SK-N-SH treated with all-trans-retinoic acid at 6 μM for 48 hours (cell line): ENCODE results near the gene MAPK9.

Source experiments
- OSR1 ChIP-seq: fragments of 250-450 bp; sonication (Bioruptor Pico); IDR thresholded peaks from 2 replicates; pipeline ENCODE4 v1.8.0; 2022; ENCODE audit warnings: moderate library complexity, mild to moderate bottlenecking, inconsistent platforms
- RARB ChIP-seq: fragments of 250-450 bp; sonication (Bioruptor Pico); IDR thresholded peaks from 2 replicates; pipeline ENCODE4 v1.8.0; 2021; ENCODE audit warnings: mild to moderate bottlenecking, moderate library complexity
- SNAI2 ChIP-seq: fragments of 250-450 bp; sonication (Bioruptor Pico); IDR thresholded peaks from 2 replicates; pipeline ENCODE4 v1.5.0; 2020; ENCODE audit warnings: mild to moderate bottlenecking, moderate library complexity
- TOX ChIP-seq: fragments of 250-450 bp; sonication (Bioruptor Pico); IDR thresholded peaks from 2 replicates; pipeline ENCODE4 v1.8.0; 2021; ENCODE audit warnings: mild to moderate bottlenecking, moderate library complexity, borderline replicate concordance
- TF ChIP-seq, protein P1 (sequence below): fragments of 250-450 bp; sonication (Bioruptor Pico); IDR thresholded peaks from 2 replicates; pipeline ENCODE4 v1.8.0; 2020; ENCODE audit warnings: mild to moderate bottlenecking, moderate library complexity, borderline replicate concordance

DNA sequence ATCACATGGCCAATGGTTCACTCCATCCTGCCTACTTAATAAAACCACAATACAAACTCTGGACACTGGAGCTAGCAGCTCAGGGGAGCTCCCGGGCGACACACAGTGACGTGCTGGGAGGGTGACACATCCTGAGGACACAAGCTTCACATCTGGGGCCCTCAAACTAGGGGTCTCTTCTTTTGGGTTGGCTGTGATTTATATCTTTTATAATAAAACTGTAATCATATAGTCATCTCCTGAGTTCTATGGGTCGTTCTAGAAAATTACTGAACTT, 12.1 kb upstream of the MAPK9 start:
- TF ChIP-seq RARB (CRISPR knock-in tag) (no peak), OSR1 (CRISPR knock-in tag) (no peak), TOX (CRISPR knock-in tag) (no peak), SNAI2 (CRISPR knock-in tag) (no peak)
- TF ChIP-seq, protein P1, sequence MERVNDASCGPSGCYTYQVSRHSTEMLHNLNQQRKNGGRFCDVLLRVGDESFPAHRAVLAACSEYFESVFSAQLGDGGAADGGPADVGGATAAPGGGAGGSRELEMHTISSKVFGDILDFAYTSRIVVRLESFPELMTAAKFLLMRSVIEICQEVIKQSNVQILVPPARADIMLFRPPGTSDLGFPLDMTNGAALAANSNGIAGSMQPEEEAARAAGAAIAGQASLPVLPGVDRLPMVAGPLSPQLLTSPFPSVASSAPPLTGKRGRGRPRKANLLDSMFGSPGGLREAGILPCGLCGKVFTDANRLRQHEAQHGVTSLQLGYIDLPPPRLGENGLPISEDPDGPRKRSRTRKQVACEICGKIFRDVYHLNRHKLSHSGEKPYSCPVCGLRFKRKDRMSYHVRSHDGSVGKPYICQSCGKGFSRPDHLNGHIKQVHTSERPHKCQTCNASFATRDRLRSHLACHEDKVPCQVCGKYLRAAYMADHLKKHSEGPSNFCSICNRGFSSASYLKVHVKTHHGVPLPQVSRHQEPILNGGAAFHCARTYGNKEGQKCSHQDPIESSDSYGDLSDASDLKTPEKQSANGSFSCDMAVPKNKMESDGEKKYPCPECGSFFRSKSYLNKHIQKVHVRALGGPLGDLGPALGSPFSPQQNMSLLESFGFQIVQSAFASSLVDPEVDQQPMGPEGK (CRISPR knock-in tag): no peak
